ENCODE data around the gene INPPL1. TPM values are rescaled to one million over a fixed set of nuclear protein-coding genes. Genes with fewer than 3 reads are reported as not detected.

Gene INPPL1
- total RNA-seq, 2 donors from 2014 or later, result 68.8 to 84.5 TPM

- H3K4me1 ChIP-seq, result peaks cover 0 to 31% of the 10 kb centered on the region in 2 donors
- no peak for DNase-seq (ENCODE audit: low spot score)
- H3K27ac ChIP-seq, result no peak overlapping the region
- no peaks in the 10 kb centered on the region for H3K36me3 ChIP-seq
- H3K4me3 ChIP-seq, result peak overlapping the region in 1 of 2 donors; percentile 29
- no peaks in the 10 kb centered on the region for H3K9me3 ChIP-seq
- peaks cover 27 to 34% of the 10 kb centered on the region in 2 donors for H3K27me3 ChIP-seq
- TF ChIP-seq CTCF (IDR thresholded peaks at IDR 0.05), result no peak
Observed at GRCh38 chr11:72244361-72245262, 20.0 kb downstream of the INPPL1 start.

GRCh38 chr11:72245263-72245816 is 20.8 kb downstream of the INPPL1 start:
- Histone ChIP-seq H3K36me3 (no peaks in the 10 kb centered on the region), H3K4me1 (peaks cover 0 to 25% of the 10 kb centered on the region in 2 donors), H3K4me3 (no peak overlapping the region), H3K9me3 (no peaks in the 10 kb centered on the region), H3K27me3 (peaks cover 27 to 34% of the 10 kb centered on the region in 2 donors), H3K27ac (no peak overlapping the region)
- TF ChIP-seq CTCF (IDR thresholded peaks at IDR 0.05), result no peak
- DNase-seq (ENCODE audit: low spot score), result no peak

GRCh38 chr11:72247584-72247983 is 23.0 kb downstream of the INPPL1 start:
- TF ChIP-seq CTCF (IDR thresholded peaks at IDR 0.05), result no peak
- Histone ChIP-seq H3K4me3 (no peak overlapping the region), H3K4me1 (peaks cover 0 to 17% of the 10 kb centered on the region in 2 donors), H3K27ac (no peak overlapping the region), H3K36me3 (no peaks in the 10 kb centered on the region), H3K27me3 (peaks cover 10 to 28% of the 10 kb centered on the region in 2 donors), H3K9me3 (no peaks in the 10 kb centered on the region)
- no peak for DNase-seq (ENCODE audit: low spot score)

- no peak overlapping the region for H3K4me3 ChIP-seq
- no peak for TF ChIP-seq CTCF (IDR thresholded peaks at IDR 0.05)
- H3K27ac ChIP-seq, result no peak overlapping the region
- H3K9me3 ChIP-seq, result no peaks in the 10 kb centered on the region
- peaks cover 4 to 6% of the 10 kb centered on the region in 2 donors for H3K27me3 ChIP-seq
- no peaks in the 10 kb centered on the region for H3K36me3 ChIP-seq
- DNase-seq (ENCODE audit: low spot score), result no peak
- peaks cover 0 to 2% of the 10 kb centered on the region in 2 donors for H3K4me1 ChIP-seq
Observed at GRCh38 chr11:72249961-72250360, 25.4 kb downstream of the INPPL1 start.

GRCh38 chr11:72250661-72251464 is 26.3 kb downstream of the INPPL1 start:
- TF ChIP-seq CTCF (IDR thresholded peaks at IDR 0.05), result no peak
- Histone ChIP-seq H3K27me3 (peaks cover 0 to 3% of the 10 kb centered on the region in 2 donors), H3K4me3 (no peak overlapping the region)

More at GRCh38 chr11:72250661-72251464, 26.3 kb downstream of the INPPL1 start:
- no peak overlapping the region for H3K27ac ChIP-seq
- H3K36me3 ChIP-seq, result no peaks in the 10 kb centered on the region
- H3K4me1 ChIP-seq, result no peaks in the 10 kb centered on the region
- no peaks in the 10 kb centered on the region for H3K9me3 ChIP-seq
- DNase-seq (ENCODE audit: low spot score), result no peak

All from right atrium auricular region (tissue), 2 donors.